DMS 273 (cell line): Measurements from ENCODE around the gene EPHA1.
A peak's percentile ranks its signal among the peaks of the same experiment; 100 is the strongest.

Experiments
- DNase-seq: peaks from one replicate; lab custom pipeline; 2025; ENCODE audit not compliant: unreplicated experiment; lab: John Stamatoyannopoulos, UW

The EPHA1 gene

DNA sequence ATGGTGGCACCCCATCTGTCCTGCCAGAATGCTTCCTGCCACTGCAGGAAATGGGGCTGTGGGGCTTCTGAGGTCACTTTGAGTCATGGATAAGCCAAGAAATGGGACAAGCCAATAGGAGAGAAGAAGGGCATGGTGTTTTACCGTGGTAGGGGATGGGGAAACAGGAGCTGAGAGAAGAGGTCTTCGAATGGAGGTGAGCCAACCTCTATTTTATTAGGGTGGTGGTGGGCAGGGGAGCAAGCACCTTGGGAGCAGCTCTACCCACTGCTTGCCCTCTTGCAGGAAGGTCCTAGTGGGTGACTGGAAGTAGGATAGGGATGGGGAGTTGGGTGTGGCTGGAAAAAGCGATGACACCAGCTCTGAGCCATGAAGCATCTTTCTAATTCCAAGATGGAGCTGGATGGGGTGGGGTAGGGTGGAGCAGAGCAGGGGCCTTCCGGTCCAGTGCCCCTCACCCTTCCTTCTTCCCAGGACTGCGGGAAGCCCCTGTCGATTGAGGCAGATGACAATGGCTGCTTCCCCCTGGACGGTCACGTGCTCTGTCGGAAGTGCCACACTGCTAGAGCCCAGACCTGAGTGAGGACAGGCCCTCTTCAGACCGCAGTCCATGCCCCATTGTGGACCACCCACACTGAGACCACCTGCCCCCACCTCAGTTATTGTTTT, 18.4 kb downstream of the EPHA1 start:
- no peak for DNase-seq

- no peak for DNase-seq
These were observed 19.1 kb downstream of the EPHA1 start for GRCh38 chr7:143389316-143390103.

GRCh38 chr7:143388491-143389101, 20.1 kb downstream of the EPHA1 start:
- DNase-seq: no peak

- no peak for DNase-seq
These were observed 20.6 kb downstream of the EPHA1 start for GRCh38 chr7:143388051-143388450.

GRCh38 chr7:143387156-143387975, 21.3 kb downstream of the EPHA1 start:
- no peak for DNase-seq

GRCh38 chr7:143385891-143386781, 22.5 kb downstream of the EPHA1 start:
- DNase-seq: no peak

GRCh38 chr7:143384661-143385631, 23.7 kb downstream of the EPHA1 start:
- DNase-seq: no peak

DNA sequence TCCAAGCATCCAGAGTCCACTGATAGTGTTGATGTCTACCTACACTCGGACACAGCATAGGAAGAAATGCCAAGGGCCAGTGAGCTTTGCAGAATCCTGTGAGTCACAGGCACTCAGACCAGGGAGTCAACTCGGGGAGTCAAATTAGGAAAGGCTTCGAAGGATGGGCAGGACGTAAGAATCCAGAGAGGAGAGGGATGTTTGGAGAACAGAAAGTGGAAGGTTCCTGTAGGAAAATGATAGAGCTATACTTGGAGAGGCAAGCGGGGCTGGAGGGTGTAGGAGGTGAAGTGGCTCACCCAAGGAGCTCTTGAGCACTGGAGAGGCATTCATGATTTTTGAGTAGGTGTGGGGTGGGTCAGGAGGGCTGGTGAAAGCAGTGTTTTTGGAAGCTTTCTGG, 24.5 kb downstream of the EPHA1 start:
- DNase-seq: no peak

DNA sequence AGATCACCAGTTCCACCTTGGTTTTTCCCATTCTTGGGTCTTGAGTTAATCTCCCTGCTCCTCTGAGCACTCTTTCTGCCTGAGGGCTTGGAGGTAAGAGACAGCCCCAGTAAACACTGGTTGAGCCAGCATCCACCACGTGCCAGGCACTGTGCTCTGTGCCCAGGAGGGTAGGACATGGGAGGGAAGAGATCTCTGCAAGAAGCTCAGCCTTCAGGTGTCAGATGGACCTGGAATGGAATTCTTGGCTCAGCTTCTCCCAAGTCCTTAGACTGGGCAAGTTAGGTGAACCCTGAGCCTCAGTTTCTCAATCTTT, 25.1 kb downstream of the EPHA1 start:
- DNase-seq: no peak

DNA sequence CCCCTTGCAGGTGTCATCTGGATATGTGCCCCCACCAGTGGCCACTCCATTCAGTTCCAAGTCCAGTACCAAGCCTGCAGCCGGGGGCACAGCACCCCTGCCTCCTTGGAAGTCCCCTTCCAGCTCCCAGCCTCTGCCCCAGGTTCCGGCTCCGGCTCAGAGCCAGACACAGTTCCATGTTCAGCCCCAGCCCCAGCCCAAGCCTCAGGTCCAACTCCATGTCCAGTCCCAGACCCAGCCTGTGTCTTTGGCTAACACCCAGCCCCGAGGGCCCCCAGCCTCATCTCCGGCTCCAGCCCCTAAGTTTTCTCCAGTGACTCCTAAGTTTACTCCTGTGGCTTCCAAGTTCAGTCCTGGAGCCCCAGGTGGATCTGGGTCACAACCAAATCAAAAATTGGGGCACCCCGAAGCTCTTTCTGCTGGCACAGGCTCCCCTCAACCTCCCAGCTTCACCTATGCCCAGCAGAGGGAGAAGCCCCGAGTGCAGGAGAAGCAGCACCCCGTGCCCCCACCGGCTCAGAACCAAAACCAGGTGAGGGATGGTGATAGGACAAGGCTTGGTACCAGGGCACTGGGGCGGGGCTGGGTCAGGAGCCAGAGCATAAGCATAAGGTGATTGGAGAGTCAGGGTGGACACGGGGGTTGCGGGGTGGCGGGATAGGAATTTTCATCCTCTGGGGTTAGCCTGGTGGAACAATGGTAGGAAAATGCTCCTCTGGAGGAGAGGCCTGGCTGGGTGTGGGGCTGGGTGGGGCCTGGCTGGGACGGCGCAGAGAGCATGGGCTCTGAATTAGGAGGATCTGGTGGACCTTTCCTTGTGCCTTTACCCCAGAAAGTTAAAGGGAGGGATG, 25.6 kb downstream of the EPHA1 start:
- no peak for DNase-seq

DNA sequence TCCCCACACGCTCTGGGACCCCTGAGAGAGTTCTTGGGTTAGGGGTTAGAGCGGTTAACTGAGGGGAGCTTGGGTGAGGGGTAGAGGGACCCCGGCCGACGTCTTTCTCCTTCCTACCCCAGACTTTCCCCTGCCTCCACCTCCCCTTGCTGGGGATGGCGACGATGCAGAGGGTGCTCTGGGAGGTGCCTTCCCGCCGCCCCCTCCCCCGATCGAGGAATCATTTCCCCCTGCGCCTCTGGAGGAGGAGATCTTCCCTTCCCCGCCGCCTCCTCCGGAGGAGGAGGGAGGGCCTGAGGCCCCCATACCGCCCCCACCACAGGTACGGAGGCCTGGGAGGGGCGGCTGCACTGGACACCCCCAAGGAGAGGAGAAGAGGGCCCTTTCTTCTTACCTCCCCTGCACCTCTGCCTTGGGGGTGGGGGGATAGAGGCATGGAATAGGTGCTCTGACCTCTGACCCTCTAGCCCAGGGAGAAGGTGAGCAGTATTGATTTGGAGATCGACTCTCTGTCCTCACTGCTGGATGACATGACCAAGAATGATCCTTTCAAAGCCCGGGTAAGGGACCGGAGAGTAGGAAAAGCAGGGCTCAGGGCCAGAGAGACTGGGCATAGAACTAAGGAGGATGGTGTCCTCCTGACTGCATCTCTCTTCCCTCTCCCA, 26.4 kb downstream of the EPHA1 start:
- no peak for DNase-seq

- DNase-seq: peak; percentile 95
These were observed 27.1 kb downstream of the EPHA1 start for GRCh38 chr7:143381427-143382125.

DNA sequence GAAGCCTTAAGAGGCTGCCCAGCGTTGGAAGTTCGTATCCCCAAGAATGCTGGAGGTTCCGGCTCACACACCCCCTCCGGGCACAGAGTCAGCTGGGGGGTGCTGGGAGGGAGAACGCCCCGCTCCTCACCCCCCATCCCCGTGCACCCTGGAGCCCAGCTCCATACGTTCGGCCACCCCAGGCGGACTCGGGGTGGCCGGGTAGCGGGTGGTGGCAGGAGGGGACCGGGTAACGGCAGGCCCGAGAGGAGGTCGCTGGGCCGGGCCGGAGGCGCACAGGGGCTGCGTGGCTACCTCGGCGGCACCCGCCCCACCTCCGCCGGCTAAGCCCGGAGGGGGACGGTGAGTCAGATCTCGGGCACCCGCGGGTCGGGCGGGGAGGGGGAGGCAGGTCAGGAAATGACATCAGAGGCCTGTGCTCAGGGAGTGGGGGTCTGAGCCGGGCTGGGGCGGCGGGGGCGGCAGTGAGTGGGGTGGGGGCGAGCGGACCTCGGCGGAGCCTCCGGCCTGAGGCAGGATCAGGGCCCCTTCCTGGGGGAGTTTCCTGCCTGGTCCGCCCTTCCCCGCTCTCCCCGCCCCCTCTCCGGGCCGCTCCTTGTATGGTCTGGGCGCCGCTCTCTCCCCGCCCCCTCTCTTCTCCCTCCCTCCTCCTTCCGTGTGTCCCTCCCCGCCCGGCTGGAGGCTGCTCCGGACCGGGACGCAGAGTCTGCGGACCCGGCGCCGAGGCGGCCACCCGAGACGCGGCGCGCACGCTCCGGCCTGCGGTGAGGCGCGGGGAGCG, 27.8 kb downstream of the EPHA1 start, which contains the start of gene ZYX:
Gene ZYX (plus strand): TSS at position 700 of the 781 bp plus-strand sequence. CDS start 227 bp downstream, outside the sequence.
- peak; percentile 95 for DNase-seq

DNA sequence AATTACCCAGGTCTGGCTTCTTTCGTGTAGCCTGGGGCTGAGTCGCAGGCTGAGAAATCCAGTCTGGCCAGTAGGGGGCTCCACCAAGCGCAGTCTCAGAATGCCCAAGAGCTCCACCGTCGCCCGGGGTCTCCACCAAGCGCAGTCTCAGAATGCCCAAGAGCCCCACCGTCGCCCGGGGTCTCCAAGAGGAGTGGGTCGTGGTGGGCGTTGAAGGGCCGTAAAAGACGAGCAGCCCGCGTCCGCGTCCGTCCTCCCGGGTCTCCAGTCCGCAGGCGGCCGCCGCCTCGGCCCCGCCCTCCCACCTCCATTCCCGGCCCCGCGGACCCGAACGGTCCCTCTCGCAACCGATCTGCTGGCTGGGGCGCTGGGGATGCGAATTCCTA, 28.4 kb downstream of the EPHA1 start:
- peak; percentile 92 for DNase-seq

DNA sequence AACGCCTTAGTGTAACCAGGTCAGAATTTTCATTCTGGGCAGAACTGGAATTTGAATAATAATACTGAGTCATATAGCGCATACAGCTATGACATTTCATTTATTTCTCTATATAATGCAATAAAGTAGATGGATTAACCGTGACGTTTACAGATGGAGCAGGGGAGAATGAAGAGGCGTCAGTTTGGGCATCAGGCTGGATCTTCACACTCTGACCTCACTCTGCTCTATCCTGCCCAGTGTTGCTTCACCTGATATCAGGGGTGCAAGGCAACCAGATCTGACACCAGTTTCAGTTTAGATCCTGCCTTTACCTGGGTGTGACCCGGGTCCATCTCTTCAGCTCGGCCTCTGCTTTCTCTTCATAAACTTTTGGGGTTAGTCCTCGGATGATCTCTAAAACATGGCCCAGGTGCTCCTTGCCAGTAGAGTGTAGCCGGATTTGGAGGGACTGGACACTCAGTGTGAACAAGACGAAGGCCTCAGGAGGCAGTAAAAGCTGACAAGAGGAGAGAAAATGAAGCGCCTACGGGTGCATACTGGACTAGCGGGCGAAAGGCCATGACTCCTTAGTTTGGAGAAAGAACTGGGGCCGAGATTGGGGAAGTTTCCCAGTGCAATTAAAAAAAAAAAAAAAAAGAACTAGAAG, 28.9 kb downstream of the EPHA1 start:
- no peak for DNase-seq

- DNase-seq: no peak
These were observed 32.3 kb downstream of the EPHA1 start for GRCh38 chr7:143376396-143376795.
